PC-3 (cell line): ENCODE measurements around the gene OLFM2. TPM values are rescaled to one million over a fixed set of nuclear protein-coding genes. Genes with fewer than 3 reads are reported as not detected.

Source experiments
- ATAC-seq: fragments of 200-7000 bp; cut with Tn5 transposase; 2 replicates; pipeline ENCODE4 v1.9.1; 2020; ENCODE audit warnings: mild to moderate bottlenecking, moderate library complexity
- BruUV-seq: library from RNA; stranded (reverse); fragments of 400-500 nt; replicated peaks from 2 replicates; lab custom pipeline; 2021; lab: Mats Ljungman, UMichigan
- CTCF ChIA-PET: fragments of 300-600 bp; sonication (Branson Sonifier 250); formaldehyde crosslinking; loops from one replicate; lab custom pipeline; 2022; ENCODE audit warnings: antibody characterized with exemption; lab: Charles Lee
- POLR2A ChIA-PET: fragments of 300-600 bp; sonication (Branson Sonifier 250); formaldehyde crosslinking; loops from one replicate; lab custom pipeline; 2022; ENCODE audit warnings: antibody characterized with exemption; ENCODE audit not compliant: unreplicated experiment; lab: Charles Lee
- DNase-seq: peaks from one replicate; pipeline ENCODE4 v3.0.0-alpha.2; 2015
- H2AFZ ChIP-seq: fragments of 300-600 bp; sonication (generic); 2 replicates; pipeline ENCODE4 v1.6.0; 2016; ENCODE audit warnings: antibody characterized with exemption, low read length
- H3F3A ChIP-seq: fragments of 300-600 bp; sonication (generic); one replicate; pipeline ENCODE4 v1.6.0; 2017; ENCODE audit warnings: antibody characterized with exemption, low read length, control low read depth, mild to moderate bottlenecking; ENCODE audit not compliant: unreplicated experiment
- H3K27ac ChIP-seq: fragments of 300-600 bp; sonication (generic); 2 replicates; pipeline ENCODE4 v1.5.1; 2016; ENCODE audit warnings: mild to moderate bottlenecking, low read length
- H3K27me3 ChIP-seq: fragments of 300-600 bp; sonication (generic); 2 replicates; pipeline ENCODE4 v1.6.1; 2016; ENCODE audit warnings: low read length, mixed read lengths
- H3K36me3 ChIP-seq: fragments of 300-600 bp; sonication (generic); 2 replicates; pipeline ENCODE4 v1.6.1; 2016; ENCODE audit warnings: low read depth, mixed run types, low read length, mixed read lengths
- H3K4me1 ChIP-seq: fragments of 300-600 bp; sonication (generic); 2 replicates; pipeline ENCODE4 v1.5.1; 2016; ENCODE audit warnings: low read length; ENCODE audit not compliant: insufficient read depth
- H3K4me2 ChIP-seq: fragments of 300-600 bp; sonication (generic); 2 replicates; pipeline ENCODE4 v1.6.0; 2016; ENCODE audit warnings: low read length
- H3K4me3 ChIP-seq: fragments of 300-600 bp; sonication (generic); 2 replicates; pipeline ENCODE4 v1.5.1; 2016; ENCODE audit warnings: mild to moderate bottlenecking, low read length, mixed read lengths
- H3K79me2 ChIP-seq: fragments of 300-600 bp; sonication (generic); 2 replicates; pipeline ENCODE4 v1.6.1; 2017; ENCODE audit warnings: low read length, mixed read lengths
- H3K9ac ChIP-seq: fragments of 300-600 bp; sonication (generic); 2 replicates; pipeline ENCODE4 v1.6.0; 2016; ENCODE audit warnings: mild to moderate bottlenecking, low read length
- H3K9me2 ChIP-seq: fragments of 300-600 bp; sonication (generic); replicated peaks from 2 replicates; pipeline ENCODE4 v1.6.1; 2016; ENCODE audit warnings: mixed run types, low read length, mixed read lengths
- H3K9me3 ChIP-seq: fragments of 300-600 bp; sonication (generic); 2 replicates; pipeline ENCODE4 v1.6.1; 2016; ENCODE audit warnings: low read length, mixed read lengths
- H4K20me1 ChIP-seq: fragments of 300-600 bp; sonication (generic); 2 replicates; pipeline ENCODE4 v1.6.1; 2016; ENCODE audit warnings: low read length, mixed read lengths
- EZH2 ChIP-seq: fragments of 300-600 bp; sonication (generic); IDR thresholded peaks from one replicate; pipeline ENCODE4 v1.6.1; 2017; ENCODE audit warnings: antibody characterized with exemption, mild to moderate bottlenecking, low read length; ENCODE audit not compliant: unreplicated experiment
- EZH2phosphoT487 ChIP-seq: fragments of 300-600 bp; sonication (generic); IDR thresholded peaks from 2 replicates; pipeline ENCODE4 v1.6.1; 2018; ENCODE audit warnings: mild to moderate bottlenecking, antibody characterized with exemption, low read length, borderline replicate concordance
- intact Hi-C: fragments of 100-400 bp; cut with micrococcal nuclease; formaldehyde crosslinking; loops from 2 replicates; pipeline ENCODE4 v1.9.0; 2023
- total RNA-seq: library from RNA; depleted of rRNA; stranded (reverse); fragments of >200 nt; gene quantifications from 2 replicates; pipeline ENCODE4 v1.2.3, GENCODE V29; 2014
- TF ChIP-seq, protein P1 (sequence below): fragments of 300-600 bp; sonication (generic); conservative IDR thresholded peaks from 2 replicates; pipeline ENCODE4 v1.5.1; 2017; ENCODE audit warnings: antibody characterized with exemption, low read depth, mild to moderate bottlenecking, low read length

Gene OLFM2
- total RNA-seq, 1 experiment from 2014 or later, result 1.6 TPM

DNA sequence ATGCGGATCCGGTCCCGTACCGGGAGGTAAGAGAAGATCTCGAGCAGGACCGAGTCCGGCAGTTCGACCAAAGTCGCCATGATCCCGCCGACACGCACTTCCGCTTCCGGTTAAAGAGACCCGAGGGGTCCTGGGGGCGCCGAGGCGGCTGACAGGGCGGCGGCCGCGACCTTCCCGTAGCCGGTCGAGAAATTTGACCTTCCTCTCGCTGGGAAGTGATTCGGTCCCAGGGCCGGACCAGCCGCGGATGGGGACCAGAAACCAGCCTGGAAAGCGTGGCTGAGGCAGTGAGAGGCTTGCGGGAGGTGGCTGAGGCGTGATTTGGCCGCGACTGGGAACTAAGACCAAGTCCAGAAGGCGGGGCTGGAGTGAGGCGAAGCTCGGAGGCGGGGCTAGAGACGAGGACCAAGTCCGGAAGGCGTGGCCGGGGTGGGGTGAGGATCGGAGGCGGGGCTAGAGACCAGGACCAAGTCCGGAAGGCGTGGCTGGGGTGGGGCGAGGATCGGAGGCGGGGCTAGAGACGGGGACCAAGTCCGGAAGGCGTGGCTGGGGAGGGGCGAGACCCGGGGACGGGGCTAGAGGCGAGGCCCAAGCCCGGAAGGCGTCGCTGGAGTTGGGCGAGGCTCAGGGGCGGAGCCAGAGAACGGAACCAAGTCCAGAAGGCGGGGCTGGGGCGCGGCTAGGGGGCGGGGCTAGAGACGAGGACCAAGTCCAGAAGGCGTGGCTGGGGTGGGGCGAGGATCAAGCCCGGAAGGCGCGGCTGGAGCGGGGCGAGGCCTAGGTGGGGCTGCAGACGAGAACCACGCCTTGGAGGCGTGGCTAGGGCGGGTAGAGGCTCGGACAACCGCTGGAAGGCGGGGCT, 117.3 kb downstream of the OLFM2 start, which contains the start of gene FBXL12:
FBXL12 (minus strand) TSS at position 346 of the 862 bp plus-strand sequence; CDS start at position 80, 266 bp downstream.
- Histone ChIP-seq H4K20me1 (no peaks in the 10 kb centered on the region), H2AFZ (peak within 1 kb of the TSS; percentile 81), H3K9ac (peak within 1 kb of the TSS; percentile 79), H3K27ac (peak within 1 kb of the TSS; percentile 62), H3K9me3 (no peaks in the 10 kb centered on the region), H3K36me3 (peaks cover 9% of the 10 kb centered on the region), H3K4me1 (peaks cover 13% of the 10 kb centered on the region), H3K4me3 (peak within 1 kb of the TSS; percentile 82), H3F3A (no peaks in the 10 kb centered on the region), H3K4me2 (peak within 1 kb of the TSS; percentile 94), H3K9me2 (no peaks in the 10 kb centered on the region), H3K27me3 (no peaks in the 10 kb centered on the region), H3K79me2 (peaks cover 30% of the 10 kb centered on the region)
- DNase-seq (peak; percentile 100), ATAC-seq (peak; percentile 85)
- POLR2A ChIA-PET, result no interaction called here
- intact Hi-C loops, result loop anchor here (1.0 kb wide), 3 partner anchors 23 to 34 kb away; no protein-coding TSS in a partner anchor
- CTCF ChIA-PET, result interaction anchor here (0.7 kb wide), 2 partner anchors 49 to 136 kb away, joined by 9 to 15 read pairs; no protein-coding TSS in a partner anchor
- no TSS peak for BruUV-seq
- TF ChIP-seq EZH2 (no peak), EZH2phosphoT487 (no peak)
- TF ChIP-seq, protein P1, sequence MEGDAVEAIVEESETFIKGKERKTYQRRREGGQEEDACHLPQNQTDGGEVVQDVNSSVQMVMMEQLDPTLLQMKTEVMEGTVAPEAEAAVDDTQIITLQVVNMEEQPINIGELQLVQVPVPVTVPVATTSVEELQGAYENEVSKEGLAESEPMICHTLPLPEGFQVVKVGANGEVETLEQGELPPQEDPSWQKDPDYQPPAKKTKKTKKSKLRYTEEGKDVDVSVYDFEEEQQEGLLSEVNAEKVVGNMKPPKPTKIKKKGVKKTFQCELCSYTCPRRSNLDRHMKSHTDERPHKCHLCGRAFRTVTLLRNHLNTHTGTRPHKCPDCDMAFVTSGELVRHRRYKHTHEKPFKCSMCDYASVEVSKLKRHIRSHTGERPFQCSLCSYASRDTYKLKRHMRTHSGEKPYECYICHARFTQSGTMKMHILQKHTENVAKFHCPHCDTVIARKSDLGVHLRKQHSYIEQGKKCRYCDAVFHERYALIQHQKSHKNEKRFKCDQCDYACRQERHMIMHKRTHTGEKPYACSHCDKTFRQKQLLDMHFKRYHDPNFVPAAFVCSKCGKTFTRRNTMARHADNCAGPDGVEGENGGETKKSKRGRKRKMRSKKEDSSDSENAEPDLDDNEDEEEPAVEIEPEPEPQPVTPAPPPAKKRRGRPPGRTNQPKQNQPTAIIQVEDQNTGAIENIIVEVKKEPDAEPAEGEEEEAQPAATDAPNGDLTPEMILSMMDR, result no peak

DNA sequence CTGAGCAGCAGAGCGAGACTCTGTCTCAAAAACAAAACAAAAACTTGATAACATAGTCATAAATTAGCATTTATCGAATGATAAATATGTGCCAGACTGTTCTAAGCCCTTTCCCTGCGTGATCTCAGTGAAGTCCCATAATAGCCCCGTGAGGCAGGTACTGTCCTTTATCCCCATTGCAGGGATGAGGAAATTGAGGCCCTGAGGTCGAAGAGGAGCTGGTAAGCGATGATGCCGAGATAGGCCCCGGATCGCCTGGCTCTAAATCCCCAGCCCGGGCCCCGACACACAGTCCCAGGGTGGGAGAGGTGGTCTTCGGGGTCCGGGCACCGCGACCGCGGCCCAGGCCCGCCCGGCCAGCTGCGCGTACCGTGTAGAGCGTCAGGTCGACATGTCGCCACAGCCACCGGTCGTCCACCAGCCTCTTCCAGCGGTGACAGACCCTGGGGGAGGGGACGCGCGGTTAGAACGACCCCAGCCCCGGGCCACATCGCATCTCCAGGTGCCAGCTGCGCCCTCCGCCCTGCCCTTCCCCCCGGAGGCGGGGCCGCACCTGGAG, 118.1 kb downstream of the OLFM2 start:
- H3K9ac ChIP-seq, result peak overlapping the region; percentile 79
- peak overlapping the region; percentile 82 for H3K4me3 ChIP-seq
- TF ChIP-seq EZH2phosphoT487 (no peak), EZH2 (no peak)
- TF ChIP-seq, protein P1, result no peak
- peak overlapping the region; percentile 81 for H2AFZ ChIP-seq
- H3K36me3 ChIP-seq, result peaks cover 9% of the 10 kb centered on the region
- CTCF ChIA-PET, result interaction anchor here (0.7 kb wide), 2 partner anchors 49 to 135 kb away, joined by 9 to 15 read pairs; no protein-coding TSS in a partner anchor
- peaks cover 30% of the 10 kb centered on the region for H3K79me2 ChIP-seq
- peaks cover 13% of the 10 kb centered on the region for H3K4me1 ChIP-seq
- intact Hi-C loops, result no loop called here
- DNase-seq (no peak), ATAC-seq (no peak; the same call in 1 of the 2 replicates)
- no peaks in the 10 kb centered on the region for H4K20me1 ChIP-seq
- H3F3A ChIP-seq, result no peaks in the 10 kb centered on the region
- no peaks in the 10 kb centered on the region for H3K9me3 ChIP-seq
- BruUV-seq, result TSS peak; percentile 40
- H3K4me2 ChIP-seq, result peak overlapping the region; percentile 94
- no peaks in the 10 kb centered on the region for H3K9me2 ChIP-seq
- POLR2A ChIA-PET, result no interaction called here
- H3K27ac ChIP-seq, result peak overlapping the region; percentile 62
- H3K27me3 ChIP-seq, result no peaks in the 10 kb centered on the region
